H1 (cell line): ENCODE results near the gene TNNT1. TPM values are rescaled to one million over a fixed set of nuclear protein-coding genes. Genes with fewer than 3 reads are reported as not detected.

Experiments
- CTCF ChIA-PET: fragments of 300-600 bp; sonication (Branson Sonifier 250); formaldehyde crosslinking; loops from one replicate; lab custom pipeline; 2021; ENCODE audit not compliant: partially characterized antibody; lab: Charles Lee
- POLR2A ChIA-PET: fragments of 300-600 bp; sonication (Branson Sonifier 250); formaldehyde crosslinking; loops from one replicate; lab custom pipeline; 2021; ENCODE audit warnings: inconsistent platforms; ENCODE audit not compliant: partially characterized antibody; lab: Charles Lee
- DNase-seq, 2 experiments: peaks; one replicate each; pipeline versions ENCODE4 v3.0.0 to v3.0.0-alpha.2; 2010 to 2022; ENCODE audit warnings: low spot score in 2 of 2, low read depth in 1 of 2, mixed read lengths in 1 of 2
- FAIRE-seq: peaks from 2 replicates; lab custom pipeline; 2011; peaks lifted over from hg19 to GRCh38; lab: Jason Lieb, UNC
- H2AFZ ChIP-seq: 2 replicates; pipeline ENCODE4 v1.8.1; 2012; ENCODE audit warnings: low read length, inconsistent platforms
- H2AK5ac ChIP-seq: 2 replicates; pipeline ENCODE4 v1.6.1; 2013; ENCODE audit warnings: low read depth, low read length
- H2BK120ac ChIP-seq: replicated peaks from 2 replicates; pipeline ENCODE3; 2013; ENCODE audit warnings: low read depth, low read length, inconsistent platforms
- H2BK12ac ChIP-seq: 2 replicates; pipeline ENCODE4 v1.6.1; 2013; ENCODE audit warnings: low read depth, low read length
- H2BK15ac ChIP-seq: 2 replicates; pipeline ENCODE4 v1.6.1; 2013; ENCODE audit warnings: low read length
- H2BK20ac ChIP-seq: 2 replicates; pipeline ENCODE4 v1.6.1; 2013; ENCODE audit warnings: low read length
- H2BK5ac ChIP-seq: 2 replicates; pipeline ENCODE4 v1.6.1; 2013; ENCODE audit warnings: low read depth, low read length
- H3K14ac ChIP-seq: 2 replicates; pipeline ENCODE4 v1.6.1; 2013; ENCODE audit warnings: inconsistent platforms; ENCODE audit not compliant: insufficient read length
- H3K18ac ChIP-seq: 2 replicates; pipeline ENCODE4 v1.6.1; 2013; ENCODE audit warnings: low read length; ENCODE audit errors: extremely low read depth
- H3K23ac ChIP-seq: 2 replicates; pipeline ENCODE4 v1.6.1; 2013; ENCODE audit warnings: inconsistent platforms; ENCODE audit not compliant: insufficient read length
- H3K23me2 ChIP-seq: 2 replicates; pipeline ENCODE4 v1.6.1; 2013; ENCODE audit warnings: low read depth, low read length
- H3K27ac ChIP-seq: 2 replicates; pipeline ENCODE4 v1.6.1; 2011; ENCODE audit warnings: low read depth, low read length, inconsistent platforms
- H3K27me3 ChIP-seq, 4 experiments: replicated peaks in 1 of 4; 1 replicate in 1 of 4; 2 replicates in 3 of 4; pipeline versions ENCODE4 v1.6.1 to v1.8.1; 2011 to 2013; ENCODE audit warnings: low read length in 3 of 4, mild to moderate bottlenecking in 3 of 4, inconsistent platforms in 2 of 4, mixed read lengths in 2 of 4, moderate library complexity in 1 of 4; ENCODE audit not compliant: control insufficient read depth in 3 of 4, insufficient read depth in 3 of 4; ENCODE audit errors: extremely low read depth in 1 of 4
- H3K36me3 ChIP-seq, 4 experiments: 2 replicates each; pipeline versions ENCODE4 v1.6.1 to v1.8.1; 2011 to 2013; ENCODE audit warnings: mild to moderate bottlenecking in 4 of 4, low read length in 3 of 4, moderate library complexity in 2 of 4, control low read depth in 1 of 4, inconsistent platforms in 1 of 4; ENCODE audit not compliant: insufficient read depth in 4 of 4, control insufficient read depth in 2 of 4
- H3K4ac ChIP-seq: replicated peaks from 2 replicates; pipeline ENCODE3; 2013; ENCODE audit warnings: low read length, low read depth, mixed read lengths, inconsistent platforms; ENCODE audit not compliant: insufficient read length
- H3K4me1 ChIP-seq, 4 experiments: replicated peaks in 1 of 4; 1 replicate in 1 of 4; 2 replicates in 3 of 4; pipeline versions ENCODE4 v1.6.1 to v1.8.1; 2011 to 2013; ENCODE audit warnings: low read length in 3 of 4, inconsistent platforms in 2 of 4, mixed read lengths in 1 of 4; ENCODE audit not compliant: insufficient read depth in 4 of 4, control insufficient read depth in 3 of 4
- H3K4me2 ChIP-seq, 2 experiments: 2 replicates each; pipeline versions ENCODE4 v1.6.1 to v1.8.1; 2011 to 2013; ENCODE audit warnings: low read depth in 2 of 2, low read length in 2 of 2, control low read depth in 1 of 2, inconsistent platforms in 1 of 2, mild to moderate bottlenecking in 1 of 2; ENCODE audit not compliant: insufficient read depth in 1 of 2
- H3K4me3 ChIP-seq, 4 experiments: fragments of 200-600, 300-600 bp in 1 of 4; sonication (generic), shearing (Covaris generic), sonication (Bioruptor Twin) in 1 of 4; 2 replicates each; pipeline versions ENCODE4 v1.5.1 to v1.8.1; 2011 to 2016; ENCODE audit warnings: low read length in 4 of 4, low read depth in 3 of 4, control low read depth in 2 of 4, inconsistent platforms in 2 of 4, mild to moderate bottlenecking in 2 of 4, mixed read lengths in 1 of 4, moderate library complexity in 1 of 4; ENCODE audit not compliant: insufficient read depth in 2 of 4; ENCODE audit errors: extremely low read depth in 1 of 4
- H3K56ac ChIP-seq: replicated peaks from 2 replicates; pipeline ENCODE3; 2013; ENCODE audit warnings: low read depth, mild to moderate bottlenecking, mixed read lengths, low read length, inconsistent platforms; ENCODE audit not compliant: insufficient read length
- H3K79me1 ChIP-seq: 2 replicates; pipeline ENCODE4 v1.6.1; 2013; ENCODE audit warnings: low read depth, low read length, control low read depth
- H3K79me2 ChIP-seq, 2 experiments: 2 replicates each; pipeline versions ENCODE4 v1.6.1 to v1.8.1; 2012 to 2013; ENCODE audit warnings: low read length in 2 of 2, mild to moderate bottlenecking in 2 of 2, inconsistent platforms in 1 of 2; ENCODE audit not compliant: insufficient read depth in 2 of 2, control insufficient read depth in 1 of 2
- H3K9ac ChIP-seq, 4 experiments: replicated peaks in 1 of 4; 1 replicate in 1 of 4; 2 replicates in 3 of 4; pipeline versions ENCODE4 v1.6.1 to v1.8.1; 2011 to 2013; ENCODE audit warnings: low read depth in 3 of 4, low read length in 3 of 4, control low read depth in 2 of 4, mild to moderate bottlenecking in 2 of 4, moderate library complexity in 2 of 4, inconsistent platforms in 1 of 4; ENCODE audit errors: extremely low read depth in 1 of 4
- H3K9me3 ChIP-seq, 2 experiments: 2 replicates each; pipeline versions ENCODE4 v1.6.1 to v1.8.1; 2012 to 2013; ENCODE audit warnings: mild to moderate bottlenecking in 2 of 2, moderate library complexity in 2 of 2, control low read depth in 1 of 2, inconsistent platforms in 1 of 2, low read depth in 1 of 2, low read length in 1 of 2, mixed read lengths in 1 of 2; ENCODE audit not compliant: insufficient read depth in 2 of 2
- H4K20me1 ChIP-seq, 2 experiments: replicated peaks in 1 of 2; 2 replicates each; pipeline versions ENCODE3 to v1.8.1; 2011 to 2013; ENCODE audit warnings: inconsistent platforms in 2 of 2, low read length in 2 of 2, mild to moderate bottlenecking in 1 of 2; ENCODE audit not compliant: insufficient read depth in 2 of 2, control insufficient read depth in 1 of 2
- H4K5ac ChIP-seq: 2 replicates; pipeline ENCODE4 v1.6.1; 2013; ENCODE audit warnings: low read length, low read depth, mixed read lengths, inconsistent platforms; ENCODE audit not compliant: insufficient read length
- H4K8ac ChIP-seq: 2 replicates; pipeline ENCODE4 v1.8.0; 2013; ENCODE audit warnings: mild to moderate bottlenecking, moderate library complexity, low read length, inconsistent platforms; ENCODE audit not compliant: insufficient read depth; ENCODE audit errors: extremely low read depth
- H4K91ac ChIP-seq: replicated peaks from 2 replicates; pipeline ENCODE3; 2013; ENCODE audit warnings: low read length, mixed read lengths, inconsistent platforms; ENCODE audit not compliant: insufficient read length
- CREB1 ChIP-seq: IDR thresholded peaks from 2 replicates; pipeline ENCODE4 v1.6.1; 2012; ENCODE audit warnings: inconsistent platforms
- GTF2F1 ChIP-seq: IDR thresholded peaks from 2 replicates; pipeline ENCODE4 v1.6.1; 2012; ENCODE audit warnings: low read depth, low read length, improper control_type of control experiment, borderline replicate concordance
- JUN ChIP-seq: IDR thresholded peaks from 2 replicates; pipeline ENCODE4 v1.6.1; 2011; ENCODE audit warnings: low read depth, mild to moderate bottlenecking, improper control_type of control experiment, low read length
- NANOG ChIP-seq: IDR thresholded peaks from 2 replicates; pipeline ENCODE4 v1.6.1; 2011; ENCODE audit warnings: low read length, low read depth, mild to moderate bottlenecking, inconsistent platforms; ENCODE audit not compliant: insufficient read depth, poor library complexity, severe bottlenecking
- NRF1 ChIP-seq: IDR thresholded peaks from 2 replicates; pipeline ENCODE4 v1.6.1; 2011; ENCODE audit warnings: mild to moderate bottlenecking, low read depth, low read length, improper control_type of control experiment
- POLR2AphosphoS5 ChIP-seq: IDR thresholded peaks from 2 replicates; pipeline ENCODE4 v1.6.1; 2011; ENCODE audit warnings: low read depth, low read length
- POU5F1 ChIP-seq: IDR thresholded peaks from 2 replicates; pipeline ENCODE4 v1.6.1; 2011; ENCODE audit warnings: low read depth, mild to moderate bottlenecking, low read length, moderate library complexity
- TBP ChIP-seq: IDR thresholded peaks from 2 replicates; pipeline ENCODE4 v1.6.1; 2011; ENCODE audit warnings: low read depth, low read length, improper control_type of control experiment
- WGBS, 2 experiments: shearing (Covaris generic) in 1 of 2; methylation state at CpG; one replicate each; pipeline versions ENCODE4 v1.1.6 to v1.1.7; 2013 to 2015; ENCODE audit warnings: low lambda C conversion rate in 2 of 2, mixed read lengths in 2 of 2, inconsistent platforms in 1 of 2, low coverage in 1 of 2, missing lambda C conversion rate in 1 of 2; ENCODE audit not compliant: insufficient replicate concordance in 2 of 2, insufficient coverage in 1 of 2, insufficient read length in 1 of 2; ENCODE audit errors: extremely low coverage in 1 of 2, missing lambda C conversion rate in 1 of 2; 5-methylcytosine and 5-hydroxymethylcytosine counted together
- polyA plus RNA-seq, 7 experiments: library from polyadenylated mRNA; depleted of rRNA in 3 of 7; stranded (reverse) in 5 of 7; unstranded in 2 of 7; fragments of >200 nt in 5 of 7; fragments of 200-250 nt in 2 of 7; gene quantifications; 1 replicate in 5 of 7; 2 replicates in 1 of 7; 4 replicates in 1 of 7; pipeline versions ENCODE4 v1.2.1 to v1.2.3, GENCODE V29; 2011 to 2013; ENCODE audit warnings: missing spikeins in 2 of 7, mixed read lengths in 2 of 7
- total RNA-seq: library from RNA; stranded (reverse); fragmentation: NEBNext Ultra II Directional; extraction: Animal tissue kit (Norgen Biotek cat#: 25700); gene quantifications from 2 replicates; pipeline ENCODE4 v1.2.1, GENCODE V29; 2021
- TF ChIP-seq, protein P1 (sequence below): IDR thresholded peaks from 2 replicates; pipeline ENCODE4 v1.6.1; 2012; ENCODE audit warnings: inconsistent platforms
- TF ChIP-seq, protein P2 (sequence below): IDR thresholded peaks from 2 replicates; pipeline ENCODE4 v1.6.1; 2012; ENCODE audit warnings: inconsistent platforms

The TNNT1 gene
- total and polyA plus RNA-seq, 2 of the 8 experiments (the other 6 are each of a cell fraction or from before 2014, with no cell fraction given): 69.6 to 107 TPM

DNA sequence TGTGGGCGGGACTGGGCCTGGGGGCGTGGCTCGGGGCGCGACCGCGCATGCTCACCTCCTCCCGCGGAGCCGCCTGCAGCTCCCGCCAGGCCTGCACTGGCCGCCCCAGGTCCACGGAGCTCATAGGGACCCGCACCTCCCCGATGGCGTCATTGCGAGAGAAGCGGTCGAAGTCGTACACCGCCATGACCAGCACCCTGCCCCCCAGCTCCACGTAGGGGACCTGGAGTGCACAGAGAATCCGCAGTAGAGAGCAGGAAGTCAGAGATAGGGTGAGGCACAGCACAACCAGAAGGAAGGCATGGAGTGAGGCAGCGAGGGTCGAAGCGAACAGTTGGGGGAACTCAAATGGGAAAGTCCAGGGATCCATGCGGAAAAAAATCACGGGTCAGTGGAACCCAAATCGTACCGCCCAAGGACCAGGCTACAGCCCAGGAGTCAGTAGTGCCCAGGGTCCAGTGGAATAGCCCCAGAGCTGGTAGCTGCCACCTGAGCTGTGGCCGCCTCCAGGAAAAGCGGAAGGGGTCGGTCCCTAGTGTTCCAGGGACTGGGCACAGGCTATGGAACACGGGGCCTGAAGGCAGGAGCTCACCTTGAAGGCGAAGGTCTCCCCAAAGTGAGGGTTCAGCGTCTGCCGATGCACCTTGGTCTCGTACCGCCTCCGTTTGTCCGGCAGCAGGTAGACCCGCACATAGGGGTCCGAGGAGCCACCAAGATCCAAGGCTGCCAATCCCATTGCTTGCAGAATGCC lies 26.3 kb upstream of the TNNT1 start:
- POLR2A ChIA-PET: interaction anchor here (0.7 to 3.3 kb wide), 11 partner anchors 9 to 424 kb away, joined by 3 to 16 read pairs (median 4); partner anchors contain the start of genes DNAAF3, FIZ1, PPP6R1 and UBE2S

More for the DNA sequence above, 26.3 kb upstream of the TNNT1 start:
- Histone ChIP-seq H2BK20ac (no peak overlapping the region), H3K9me3 (no peaks in the 10 kb centered on the region), H3K79me1 (no peaks in the 10 kb centered on the region), H2BK12ac (peak overlapping the region; percentile 60; the same call in 1 of the 2 replicates), H3K4me1 (peaks cover 5 to 26% (median 18%) of the 10 kb centered on the region in 4 experiments), H3K56ac (no peak overlapping the region), H3K27ac (no peak overlapping the region), H2AK5ac (no peak overlapping the region), H3K18ac (peak overlapping the region; percentile 78), H3K36me3 (no peaks in the 10 kb centered on the region), H3K9ac (no peak overlapping the region), H4K20me1 (peaks cover 0 to under 1% of the 10 kb centered on the region in 2 experiments), H2BK5ac (no peak overlapping the region), H3K4me3 (peak overlapping the region in 2 of 4 experiments; percentile 17 to 76; a peak in 2 of 8 replicates), H3K4ac (no peak overlapping the region), H2BK120ac (no peak overlapping the region), H3K23me2 (peaks cover 25% of the 10 kb centered on the region; the same call in 1 of the 2 replicates), H4K91ac (peak overlapping the region; percentile 56), H3K79me2 (no peaks in the 10 kb centered on the region), H4K8ac (no peak overlapping the region; the same call in 1 of the 2 replicates), H4K5ac (no peak overlapping the region), H3K4me2 (peak overlapping the region; percentile 87 to 97), H2BK15ac (0 out of 2 replicates have a peak overlapping the region, but pooled peaks have one; percentile 92), H3K14ac (no peak overlapping the region), H3K27me3 (peaks cover 2 to 53% (median 36%) of the 10 kb centered on the region in 4 experiments; a peak in 6 of 7 replicates), H3K23ac (no peak overlapping the region), H2AFZ (no peak overlapping the region)
- no peak for TF ChIP-seq CREB1
- no peak for TF ChIP-seq JUN
- no peak for TF ChIP-seq GTF2F1
- no peak for TF ChIP-seq NANOG
- TF ChIP-seq, protein P1, sequence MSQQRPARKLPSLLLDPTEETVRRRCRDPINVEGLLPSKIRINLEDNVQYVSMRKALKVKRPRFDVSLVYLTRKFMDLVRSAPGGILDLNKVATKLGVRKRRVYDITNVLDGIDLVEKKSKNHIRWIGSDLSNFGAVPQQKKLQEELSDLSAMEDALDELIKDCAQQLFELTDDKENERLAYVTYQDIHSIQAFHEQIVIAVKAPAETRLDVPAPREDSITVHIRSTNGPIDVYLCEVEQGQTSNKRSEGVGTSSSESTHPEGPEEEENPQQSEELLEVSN: peak; percentile 45; the same call in 1 of the 2 replicates
- no peak for TF ChIP-seq TBP
- TF ChIP-seq POLR2AphosphoS5: no peak
- no peak for TF ChIP-seq POU5F1
- TF ChIP-seq, protein P2, sequence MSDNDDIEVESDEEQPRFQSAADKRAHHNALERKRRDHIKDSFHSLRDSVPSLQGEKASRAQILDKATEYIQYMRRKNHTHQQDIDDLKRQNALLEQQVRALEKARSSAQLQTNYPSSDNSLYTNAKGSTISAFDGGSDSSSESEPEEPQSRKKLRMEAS: peak; percentile 37; the same call in 1 of the 2 replicates
- TF ChIP-seq NRF1: peak; percentile 47
- CTCF ChIA-PET: interaction anchor here (0.6 to 3.2 kb wide), 14 partner anchors 9 to 836 kb away, joined by 3 to 28 read pairs (median 4); partner anchors contain the start of gene DNAAF3
- peak in 1 of 2 experiments; percentile 60 for DNase-seq
- WGBS, 2 experiments: 67% methylated on average over 42 of the region's 43 CpGs; no CpG with 5 or more reads in 1 of the 2 experiments
- FAIRE-seq: no peak
